Lung (tissue), 12 donors: ENCODE results near the gene MYADML2. TPM values are rescaled to one million over a fixed set of nuclear protein-coding genes. Genes with fewer than 3 reads are reported as not detected.

Source experiments
- ATAC-seq: fragments of 200-7000 bp; cut with Tn5 transposase; one replicate; pipeline ENCODE4 v1.9.1; 2020; ENCODE audit warnings: moderate number of reproducible peaks; ENCODE audit not compliant: insufficient read depth, low FRiP score
- DNase-seq, 3 donors: peaks; one replicate each; pipeline ENCODE4 v3.0.0-alpha.2; 2013 to 2017
- H3K27ac ChIP-seq, 2 donors: one replicate each; pipeline ENCODE4 v1.5.1; 2013; ENCODE audit warnings: mild to moderate bottlenecking in 2 of 2, moderate library complexity in 2 of 2, control low read depth in 1 of 2, inconsistent platforms in 1 of 2, low read depth in 1 of 2, low read length in 1 of 2
- H3K27me3 ChIP-seq, 3 donors: one replicate each; pipeline ENCODE4 v1.5.1; 2013; ENCODE audit warnings: low read length in 2 of 3; ENCODE audit not compliant: control insufficient read depth in 3 of 3, insufficient read depth in 3 of 3
- H3K36me3 ChIP-seq, 4 donors: one replicate each; pipeline ENCODE4 v1.5.1; 2013; ENCODE audit warnings: low read length in 4 of 4, mild to moderate bottlenecking in 1 of 4, moderate library complexity in 1 of 4; ENCODE audit not compliant: control insufficient read depth in 4 of 4, insufficient read depth in 4 of 4
- H3K4me1 ChIP-seq, 5 donors: one replicate each; pipeline ENCODE4 v1.5.1; 2013; ENCODE audit warnings: low read length in 5 of 5, mild to moderate bottlenecking in 2 of 5, moderate library complexity in 1 of 5; ENCODE audit not compliant: control insufficient read depth in 5 of 5, insufficient read depth in 5 of 5
- H3K4me3 ChIP-seq: one replicate; pipeline ENCODE4 v1.5.1; 2013; ENCODE audit warnings: mild to moderate bottlenecking, control low read depth, moderate library complexity
- H3K9ac ChIP-seq, 2 donors: one replicate each; pipeline ENCODE4 v1.5.1; 2013; ENCODE audit warnings: low read length in 2 of 2, control low read depth in 1 of 2; ENCODE audit not compliant: insufficient read depth in 1 of 2
- H3K9me3 ChIP-seq, 4 donors: one replicate each; pipeline ENCODE4 v1.5.1; 2013; ENCODE audit warnings: low read length in 3 of 4, mild to moderate bottlenecking in 1 of 4, moderate library complexity in 1 of 4; ENCODE audit not compliant: control insufficient read depth in 4 of 4, insufficient read depth in 3 of 4
- CTCF ChIP-seq: IDR thresholded peaks from 2 replicates; pipeline ENCODE4 v1.5.1; 2012; ENCODE audit warnings: mild to moderate bottlenecking; ENCODE audit errors: control extremely low read depth, extremely low read depth
- WGBS, 2 donors: extraction: QIAGEN DNeasy Blood & Tissue Kit; methylation state at CpG; one replicate each; pipeline ENCODE4 v1.1.7; 2013; 5-methylcytosine and 5-hydroxymethylcytosine counted together
- polyA plus RNA-seq, 2 donors: library from polyadenylated mRNA; stranded (reverse); fragments of 200-250 nt; gene quantifications; one replicate each; pipeline ENCODE4 v1.2.1, GENCODE V29; 2013
- total RNA-seq, 2 donors: library from RNA; depleted of rRNA in 1 of 2; stranded (reverse); fragments of >200 nt in 1 of 2; gene quantifications; one replicate each; pipeline ENCODE4 v1.2.1, GENCODE V29; 2014 to 2021
- donor health status: control.
- donor health status: control.
- donor health status: Bipolar disorder and iron deficiency.
- donor health status: healthy.
- donor health status: DM: yes; HTN: yes; CAD: no.

Gene MYADML2
- total and polyA plus RNA-seq, 4 donors, result not detected

GRCh38 chr17:81978524-81979298, 31.7 kb upstream of the MYADML2 start:
- Histone ChIP-seq H3K27me3 (no peaks in the 10 kb centered on the region), H3K9me3 (no peaks in the 10 kb centered on the region), H3K36me3 (peaks cover 0 to 6% (median 0%) of the 10 kb centered on the region in 4 donors), H3K4me3 (no peak overlapping the region), H3K9ac (no peak overlapping the region), H3K27ac (peak overlapping the region in 1 of 2 donors; percentile 35), H3K4me1 (peaks cover 0 to 17% (median 3%) of the 10 kb centered on the region in 5 donors)
- WGBS, 2 donors, result 89 to 92% methylated on average over 27 of the region's 27 CpGs
- DNase-seq (no peak), ATAC-seq (no peak)
- TF ChIP-seq CTCF, result no peak

GRCh38 chr17:81977211-81977808, 30.3 kb upstream of the MYADML2 start, which contains the start of gene ASPSCR1:
Gene ASPSCR1 (plus strand): TSS chr17:81977629. CDS start chr17:81977647, 18 bp downstream.
- H3K36me3 ChIP-seq, result no peaks in the 10 kb centered on the region
- H3K4me1 ChIP-seq, result peaks cover 0 to 17% (median 3%) of the 10 kb centered on the region in 5 donors
- H3K9ac ChIP-seq, result peak within 1 kb of the TSS; percentile 39 to 55
- 0 to 1% methylated on average over 29 to 76 of the region's 76 CpGs for WGBS, 2 donors
- peak; percentile 95 for ATAC-seq
- peak; percentile 92 to 96 (median 94) for DNase-seq
- peak within 1 kb of the TSS; percentile 79 for H3K4me3 ChIP-seq
- no peak for TF ChIP-seq CTCF
- H3K27me3 ChIP-seq, result no peaks in the 10 kb centered on the region
- peak within 1 kb of the TSS; percentile 95 to 99 for H3K27ac ChIP-seq
- no peaks in the 10 kb centered on the region for H3K9me3 ChIP-seq

- 24 to 25% methylated on average over 30 of the region's 30 CpGs for WGBS, 2 donors
- Histone ChIP-seq H3K27me3 (no peaks in the 10 kb centered on the region), H3K4me1 (peaks cover 0 to 17% (median 3%) of the 10 kb centered on the region in 5 donors), H3K27ac (peak overlapping the region; percentile 95 to 99), H3K9me3 (no peaks in the 10 kb centered on the region), H3K4me3 (peak overlapping the region; percentile 79), H3K9ac (peak overlapping the region in 1 of 2 donors; percentile 55), H3K36me3 (no peaks in the 10 kb centered on the region)
- DNase-seq, result no peak
- no peak for TF ChIP-seq CTCF
- peak; percentile 5 for ATAC-seq
Measured at GRCh38 chr17:81976332-81977210, 29.5 kb upstream of the MYADML2 start.
